HG03095 (cell line): ENCODE data around the gene NLRC5.
"Not testable (repeated sequence)": the region's sequence is repeated elsewhere in the genome, so short reads cannot be mapped to it uniquely, and the experiment has no call there.

Experiments used
- ATAC-seq: cut with Tn5 transposase; IDR thresholded peaks from one replicate; pipeline ENCODE4 v1.9.1; 2021; ENCODE audit warnings: moderate library complexity; ENCODE audit not compliant: unreplicated experiment

The NLRC5 gene

DNA sequence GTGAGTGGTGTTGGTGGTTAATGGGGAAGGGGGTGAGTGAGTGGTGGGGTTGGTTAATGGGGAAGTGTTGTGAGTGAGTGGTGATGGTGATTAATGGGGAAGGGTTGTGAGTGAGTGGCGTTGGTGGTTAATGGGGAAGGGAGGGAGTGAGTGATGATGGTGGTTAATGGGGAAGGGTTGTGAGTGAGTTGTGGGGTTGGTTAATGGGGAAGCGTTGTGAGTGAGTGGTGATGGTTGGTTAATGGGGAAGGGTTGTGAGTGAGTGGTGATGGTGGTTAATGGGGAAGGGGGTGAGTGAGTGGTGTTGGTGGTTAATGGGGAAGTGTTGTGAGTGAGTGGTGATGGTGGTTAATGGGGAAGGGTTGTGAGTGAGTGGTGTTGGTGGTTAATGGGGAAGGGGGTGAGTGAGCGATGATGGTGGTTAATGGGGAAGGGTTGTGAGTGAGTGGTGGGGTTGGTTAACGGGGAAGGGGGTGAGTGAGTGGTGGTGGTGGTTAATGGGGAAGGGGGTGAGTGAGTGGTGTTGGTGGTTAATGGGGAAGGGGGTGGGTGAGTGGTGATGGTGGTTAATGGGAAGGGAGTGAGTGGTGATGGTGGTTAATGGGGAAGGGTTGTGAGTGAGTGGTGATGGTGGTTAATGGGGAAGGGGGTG lies 81.8 kb downstream of the NLRC5 start:
- not testable (repeated sequence) for ATAC-seq

DNA sequence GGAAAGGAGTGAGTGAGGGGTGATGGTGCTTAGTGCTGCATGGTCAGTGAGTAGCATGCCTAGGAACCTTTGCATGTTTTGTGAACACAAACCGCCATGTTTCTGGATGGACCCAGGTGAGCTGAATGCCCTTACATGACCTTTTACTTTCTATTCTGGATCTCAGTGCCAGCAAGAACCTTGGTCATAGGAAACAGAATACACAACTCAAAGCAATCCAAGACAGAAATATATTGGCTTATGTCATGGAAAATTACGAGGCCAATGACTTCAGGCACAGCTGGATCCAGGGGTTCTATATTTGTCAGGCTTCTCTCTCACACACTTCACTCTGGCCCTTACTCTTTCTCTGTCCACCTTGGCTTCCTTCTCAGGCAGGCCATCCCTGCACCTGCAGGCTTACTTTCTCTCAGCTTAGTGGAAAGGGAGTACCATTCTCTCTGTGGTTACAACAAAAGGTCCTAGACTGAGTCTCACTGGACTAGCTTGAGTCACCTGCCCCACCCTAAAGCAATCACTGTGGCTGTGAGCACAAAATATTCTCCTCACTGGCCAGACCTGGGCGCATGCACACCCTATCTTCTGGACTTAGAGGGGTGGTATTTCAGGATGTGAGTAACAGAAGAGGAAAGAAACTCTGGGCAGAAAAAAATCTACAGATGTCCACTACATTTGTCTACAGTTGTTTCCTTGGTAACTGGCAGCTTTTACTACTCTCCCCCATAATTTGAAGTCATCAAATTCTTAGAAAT lies 82.7 kb downstream of the NLRC5 start:
- no peak for ATAC-seq

DNA sequence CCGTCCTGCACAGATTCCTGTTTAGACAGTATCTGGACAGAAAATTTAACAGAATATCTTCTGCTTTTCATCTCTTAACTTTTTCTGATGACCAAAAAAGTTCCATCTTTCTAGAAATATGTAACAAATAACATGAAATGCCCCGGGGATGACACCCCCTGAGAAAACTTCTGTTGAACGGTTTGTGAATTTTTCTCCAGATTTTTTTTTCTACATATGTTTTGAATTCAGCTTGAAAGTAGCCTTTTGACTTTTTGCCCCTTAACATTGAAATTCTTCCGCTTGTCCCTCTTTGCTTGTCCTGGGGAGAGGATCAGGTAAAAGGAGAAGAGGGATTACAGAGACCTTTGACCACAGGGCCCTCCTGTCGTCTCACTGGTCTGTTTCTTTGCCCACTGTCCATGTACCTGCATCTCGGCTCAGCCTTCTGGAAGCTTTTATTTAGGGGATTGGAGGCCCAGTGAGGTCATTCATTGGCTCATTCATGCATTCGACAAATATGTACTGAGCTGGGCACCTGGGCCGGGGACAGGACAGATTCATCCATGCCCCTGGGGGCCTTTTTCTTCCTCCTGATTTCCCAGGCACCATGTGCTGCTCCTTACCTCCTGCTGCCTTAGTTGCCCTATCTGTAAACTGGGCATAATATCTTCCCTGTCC lies 83.4 kb downstream of the NLRC5 start:
- ATAC-seq = no peak

DNA sequence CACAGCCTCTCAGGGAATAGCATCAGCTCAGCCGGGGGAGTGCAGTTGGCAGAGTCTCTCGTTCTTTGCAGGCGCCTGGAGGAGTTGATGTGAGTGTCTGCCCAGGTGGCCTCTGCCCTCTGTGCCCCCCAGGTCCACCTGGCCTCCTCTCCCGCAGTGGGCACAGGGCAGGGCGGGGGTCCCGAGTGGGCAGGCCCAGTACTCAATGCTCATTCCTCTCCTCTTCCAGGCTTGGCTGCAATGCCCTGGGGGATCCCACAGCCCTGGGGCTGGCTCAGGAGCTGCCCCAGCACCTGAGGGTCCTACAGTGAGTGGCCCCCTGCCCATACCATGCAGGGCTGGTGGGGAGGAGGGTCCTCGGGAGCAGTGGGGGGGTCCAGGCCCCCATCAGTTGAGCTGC lies 88.4 kb downstream of the NLRC5 start:
- ATAC-seq = no peak

DNA sequence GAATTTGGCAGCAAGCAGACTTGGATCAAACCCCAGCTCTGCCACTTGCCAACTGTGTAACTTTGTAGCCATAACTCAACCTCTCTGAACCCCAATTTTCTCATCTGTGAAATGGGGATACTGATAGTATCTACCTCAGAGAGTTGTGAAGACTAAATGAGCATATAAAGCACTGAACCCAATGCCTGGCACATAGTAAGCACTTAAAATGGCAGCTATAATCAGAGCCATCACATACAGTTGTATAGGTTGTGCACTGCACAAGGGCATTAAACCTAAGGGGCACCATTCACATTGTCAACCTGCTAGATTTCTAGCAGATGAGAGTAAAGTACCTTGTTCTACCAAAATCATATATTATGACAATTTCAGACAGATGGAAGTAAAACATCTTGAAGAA lies 92.4 kb downstream of the NLRC5 start:
- ATAC-seq = no peak

DNA sequence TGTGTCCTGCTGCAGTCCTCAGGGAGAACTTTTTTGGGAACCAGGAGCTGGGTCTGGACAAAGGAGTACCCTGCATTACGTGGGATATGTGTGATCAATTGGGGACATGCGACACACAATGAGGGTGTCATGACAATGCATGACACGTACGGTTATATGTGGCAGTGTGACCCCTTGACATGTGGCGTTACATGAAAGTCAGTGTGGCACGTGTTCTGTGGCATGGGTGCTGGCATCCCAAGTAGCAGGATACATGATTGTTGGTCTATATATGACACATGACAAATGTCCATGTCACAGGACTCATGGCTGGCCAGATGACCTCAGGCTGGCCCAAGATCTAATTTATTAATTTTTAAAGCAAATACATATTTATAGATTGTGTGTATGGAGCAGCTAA lies 93.3 kb downstream of the NLRC5 start:
- ATAC-seq = no peak

DNA sequence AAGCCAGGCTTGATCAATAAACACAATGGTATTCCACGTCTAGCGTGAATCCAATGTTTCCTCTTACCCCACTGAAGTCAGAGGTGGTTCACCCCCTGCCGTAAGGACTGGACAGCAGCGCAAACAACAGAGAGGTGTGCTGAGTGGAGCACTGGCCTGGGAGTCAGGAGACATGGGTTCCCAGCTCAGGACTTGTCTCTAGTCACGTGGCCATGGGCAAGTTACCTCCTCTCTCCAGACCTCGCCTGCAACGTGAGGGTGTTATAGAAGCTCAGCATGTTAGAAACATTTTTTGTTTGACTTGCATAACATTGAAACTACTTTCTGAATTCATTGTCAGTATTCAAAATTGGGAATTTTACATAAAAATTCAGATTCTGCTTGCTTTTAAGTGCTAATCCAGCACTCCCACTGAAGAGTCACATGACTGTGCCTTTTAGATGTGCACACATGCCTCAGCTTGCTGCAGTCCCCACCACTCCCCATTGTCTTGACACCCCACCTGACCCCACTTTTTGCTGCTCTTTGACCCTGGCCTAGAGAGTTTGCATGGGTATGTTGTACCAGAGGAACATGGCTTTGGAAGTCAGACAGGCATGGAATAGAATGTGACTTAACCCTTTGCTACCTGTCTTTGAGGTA lies 94.2 kb downstream of the NLRC5 start:
- ATAC-seq = no peak

DNA sequence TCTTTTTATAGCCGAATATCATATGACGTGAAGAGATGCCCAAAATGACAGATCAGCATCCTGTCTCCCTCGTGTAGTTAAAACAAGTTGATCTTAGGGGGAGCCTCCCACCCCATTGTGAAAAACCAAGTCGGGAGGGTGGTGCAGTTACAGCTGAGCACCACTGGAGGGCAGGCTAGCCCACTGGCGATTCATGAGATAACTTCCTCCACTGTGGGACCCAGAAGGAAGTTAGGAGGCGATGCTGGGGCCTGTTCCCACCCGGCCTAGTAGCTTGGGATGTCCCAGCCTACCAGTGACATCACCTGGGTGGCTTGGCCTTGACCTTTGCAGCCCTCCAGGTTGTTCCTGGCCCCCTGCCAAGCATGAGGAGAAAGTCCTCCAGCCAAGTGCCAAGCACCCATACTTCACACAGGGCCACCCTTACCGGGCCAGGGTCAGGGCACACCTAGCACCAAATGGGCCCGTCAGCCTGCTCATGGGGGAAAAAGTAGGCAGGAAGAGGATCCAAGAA lies 95.0 kb downstream of the NLRC5 start:
- no peak for ATAC-seq

DNA sequence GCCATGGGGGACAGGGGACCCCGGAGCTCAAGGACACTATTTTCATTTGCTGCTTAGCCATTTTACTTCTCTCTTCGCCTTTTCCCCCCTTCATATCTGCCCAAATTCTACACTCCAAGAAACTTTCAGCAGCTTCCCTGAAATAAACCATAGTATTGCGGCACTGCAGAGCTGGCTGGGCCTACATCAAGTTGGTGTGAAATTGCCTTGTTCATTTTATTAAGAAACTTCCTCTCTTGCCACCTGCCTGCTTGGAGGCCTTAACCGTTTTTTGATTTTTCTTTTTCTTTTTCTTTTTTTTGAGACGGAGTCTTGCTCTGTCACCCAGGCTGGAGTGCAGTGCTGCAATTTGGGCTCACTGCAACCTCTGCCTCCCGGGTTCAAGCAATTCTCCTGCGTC lies 95.6 kb downstream of the NLRC5 start:
- no peak for ATAC-seq

DNA sequence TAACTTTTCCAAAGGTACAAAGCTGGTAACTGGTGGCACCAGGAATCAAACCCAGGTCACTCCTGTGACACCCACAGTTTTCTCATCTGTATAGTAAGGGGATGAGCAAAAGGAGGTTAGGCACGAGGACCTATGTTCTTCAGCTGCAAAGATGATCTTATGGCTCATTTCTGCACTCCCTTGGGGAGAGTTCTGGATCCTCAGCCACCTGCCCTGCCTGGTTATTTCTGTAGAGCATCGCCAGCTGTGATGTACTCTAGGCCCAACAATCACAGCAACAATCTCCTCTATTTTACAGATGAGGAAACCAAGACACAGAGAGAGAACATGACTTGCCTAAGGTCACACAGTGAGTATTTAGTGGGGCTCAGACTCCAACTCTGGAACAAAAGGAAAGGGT lies 97.6 kb downstream of the NLRC5 start:
- no peak for ATAC-seq

DNA sequence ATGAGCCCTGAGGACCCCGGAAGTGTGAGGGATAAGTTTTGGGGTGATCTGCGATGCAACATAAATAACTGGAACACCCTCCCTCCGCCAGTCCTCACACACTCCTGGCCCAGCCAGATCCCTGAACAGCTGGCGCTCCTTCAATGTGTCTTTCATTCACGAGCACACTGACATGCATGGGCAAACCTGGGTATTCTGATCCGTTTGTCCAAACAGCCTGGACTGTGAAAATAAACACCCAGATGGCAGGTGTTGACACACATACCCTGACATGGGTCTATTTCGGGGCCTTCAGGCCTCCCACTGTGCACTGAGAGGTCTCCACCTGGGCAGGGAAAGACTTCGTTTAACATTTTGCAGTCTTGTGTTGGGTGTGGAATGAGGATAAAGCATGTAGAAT lies 100.0 kb downstream of the NLRC5 start:
- no peak for ATAC-seq

DNA sequence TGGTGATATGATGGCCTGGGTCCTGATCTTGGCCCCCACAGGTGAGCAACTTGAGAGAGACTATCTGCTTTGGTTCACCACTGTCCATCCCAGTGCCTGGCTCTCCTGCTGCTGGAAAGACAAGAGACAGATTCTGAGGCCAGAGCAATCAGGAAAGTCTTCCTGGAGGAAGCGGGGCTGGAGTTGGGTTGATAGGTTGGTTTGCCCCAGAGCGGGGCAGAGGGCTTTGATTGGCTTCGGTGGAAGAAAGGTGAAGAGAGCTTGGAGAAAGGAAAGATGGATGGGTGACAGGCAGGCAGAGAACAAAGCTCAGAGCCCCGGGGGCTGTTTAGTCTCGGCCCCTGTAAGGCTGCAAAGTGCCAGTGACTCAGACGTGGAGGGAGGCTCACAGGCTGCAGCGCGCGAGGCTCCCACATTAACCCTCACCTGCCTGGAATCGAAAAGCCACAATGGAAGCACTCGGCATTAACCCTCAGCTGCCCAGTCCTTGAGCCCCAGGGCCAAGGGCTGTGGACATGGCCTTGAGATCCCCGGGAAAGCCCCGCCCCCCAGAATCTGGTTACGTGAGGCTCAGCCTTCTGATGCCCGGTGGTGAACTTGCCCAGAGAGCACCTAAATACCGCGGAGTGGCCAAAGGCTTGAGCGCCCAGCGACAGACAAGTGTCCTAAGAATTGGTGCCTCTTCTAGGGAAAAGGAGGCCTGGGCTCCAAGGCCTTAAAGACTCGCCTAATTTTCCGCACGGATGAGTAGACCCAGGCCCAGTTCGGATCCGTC lies 102.0 kb downstream of the NLRC5 start:
- no peak for ATAC-seq

DNA sequence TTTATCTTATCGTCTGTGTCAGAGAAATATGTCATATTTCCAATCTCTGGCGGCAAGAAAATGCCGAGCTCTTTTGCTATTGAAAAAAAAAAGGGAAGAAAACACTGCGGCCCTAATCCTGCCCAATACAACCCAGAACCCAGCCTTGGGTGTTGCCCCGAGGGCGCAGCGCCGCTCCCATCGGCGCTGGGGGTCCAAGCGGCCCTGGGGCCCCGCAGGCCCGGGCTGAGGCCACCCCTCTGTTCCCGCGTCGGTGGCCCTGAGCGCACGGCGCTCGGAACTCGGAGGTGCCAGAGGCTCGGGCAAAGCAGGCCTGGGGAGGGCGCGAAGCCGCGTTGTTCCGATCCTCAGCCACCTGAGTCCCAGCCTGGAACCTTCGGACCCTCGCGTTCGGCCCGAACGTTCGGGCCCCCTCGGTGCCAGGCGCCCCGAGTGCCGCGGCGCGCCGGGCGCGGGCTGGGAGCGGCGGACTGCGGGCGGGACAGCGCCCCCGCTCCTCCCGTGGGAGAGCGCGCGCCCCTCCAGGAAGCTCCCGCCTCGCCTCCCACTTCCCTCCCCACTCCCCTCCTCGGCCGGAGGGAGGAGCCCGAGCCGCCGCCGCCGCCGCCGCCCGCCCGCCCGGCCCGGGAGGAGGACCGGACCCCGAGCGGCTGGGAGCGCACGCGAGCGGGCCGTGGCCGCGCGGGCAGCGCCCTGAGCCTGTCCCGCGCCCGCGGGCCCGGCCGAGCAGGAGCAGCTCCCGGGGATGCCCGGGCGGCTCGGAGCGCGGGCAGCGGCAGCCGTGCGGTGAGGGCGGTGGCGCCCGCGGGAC lies 102.8 kb downstream of the NLRC5 start, which contains the start of gene CPNE2:
Gene CPNE2 (plus strand): TSS at position 609 of the 811 bp plus-strand sequence. CDS start 18,160 bp downstream, outside the sequence.
- no peak for ATAC-seq

DNA sequence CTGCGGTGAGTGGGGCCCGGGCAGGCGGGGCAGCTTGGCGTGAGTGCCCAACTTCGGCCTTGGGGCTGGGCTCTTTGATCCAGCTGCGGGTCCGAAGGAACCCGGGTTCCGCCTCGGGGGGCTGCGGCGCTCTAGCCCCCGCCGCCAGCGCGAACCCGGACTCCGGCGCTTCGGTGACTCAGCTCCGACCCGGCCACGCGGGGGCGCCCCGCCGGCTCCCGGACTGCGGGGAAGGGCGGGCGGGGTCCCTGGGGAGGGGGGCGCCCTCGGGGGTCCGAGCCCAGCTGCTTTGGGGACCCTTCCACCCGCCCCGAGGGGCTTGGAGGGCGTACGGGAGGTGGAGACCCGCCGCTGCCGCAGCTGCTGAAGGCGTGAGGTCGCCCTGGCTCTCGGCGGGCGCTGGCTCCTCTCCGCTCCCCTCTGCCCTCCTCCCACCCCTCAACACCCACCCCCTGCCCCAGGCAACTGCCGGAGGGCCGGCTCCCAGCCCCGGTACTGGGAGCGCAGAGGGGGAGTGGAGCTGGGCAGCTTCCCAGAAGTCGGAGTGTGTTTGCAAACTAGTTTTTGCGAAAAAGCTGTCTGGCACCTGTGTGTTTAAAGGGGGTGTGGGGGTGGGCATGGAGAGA lies 103.5 kb downstream of the NLRC5 start:
- no peak for ATAC-seq

DNA sequence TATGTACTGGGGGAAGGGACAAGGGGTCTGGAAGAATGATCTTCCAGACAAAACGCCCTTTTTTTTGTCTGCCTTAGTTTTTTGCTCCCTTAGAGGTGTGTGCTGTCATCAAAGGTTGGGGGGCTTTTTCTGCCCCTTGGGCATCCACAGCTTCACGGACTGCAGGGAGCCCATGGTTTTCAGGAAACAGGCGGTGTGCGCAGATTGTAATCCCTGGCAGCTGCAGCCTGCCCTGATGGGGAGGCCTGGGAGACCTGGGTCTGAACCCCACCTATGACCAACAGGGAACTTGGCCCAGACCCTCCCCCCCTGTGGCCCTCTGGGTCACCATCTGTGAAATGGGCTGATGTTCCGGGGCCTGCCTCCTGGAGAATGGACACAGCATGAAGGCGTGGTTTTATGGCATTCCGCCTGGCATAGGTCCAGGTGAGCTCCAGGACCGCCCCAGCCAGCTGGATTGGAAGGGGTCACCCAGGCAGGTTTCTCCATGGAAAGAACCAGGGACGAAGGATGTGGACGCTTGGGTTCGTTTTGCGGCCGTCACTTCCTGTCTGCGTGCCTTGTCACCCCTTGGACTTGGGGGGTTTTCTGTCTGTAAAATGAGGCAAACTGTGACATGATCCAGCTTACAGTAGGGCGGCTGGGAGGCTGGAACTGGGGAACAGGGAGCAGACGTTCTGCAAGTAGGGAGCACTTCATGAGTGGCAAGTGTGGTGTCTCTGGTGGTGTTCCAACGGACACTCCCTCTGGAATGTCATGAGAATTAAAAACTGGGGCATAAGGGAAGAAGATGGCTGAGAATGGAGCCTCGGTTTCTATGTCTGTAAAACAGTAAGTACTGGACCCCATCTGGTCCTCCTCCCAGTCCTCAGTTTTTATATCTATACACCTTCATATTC lies 104.6 kb downstream of the NLRC5 start:
- no peak for ATAC-seq

DNA sequence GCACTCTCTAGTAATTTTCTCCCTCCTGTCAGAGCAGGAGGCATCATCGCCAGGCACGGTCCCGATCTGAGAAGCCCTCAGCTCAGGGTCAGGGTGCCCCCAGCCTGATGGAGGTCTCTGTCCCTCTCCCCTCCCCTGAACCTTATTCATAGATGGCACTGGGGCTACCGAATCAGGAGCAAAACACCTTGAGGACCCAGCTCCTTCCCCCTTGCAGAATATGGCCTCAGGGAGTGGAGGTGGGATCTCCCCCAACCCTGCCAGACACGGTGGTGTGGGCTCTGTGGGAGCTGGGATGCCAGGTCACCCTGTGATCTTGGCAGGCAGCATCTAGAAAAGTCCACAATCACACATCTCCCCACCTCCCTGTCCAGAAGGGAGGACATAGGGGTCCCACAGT lies 105.6 kb downstream of the NLRC5 start:
- ATAC-seq = no peak

DNA sequence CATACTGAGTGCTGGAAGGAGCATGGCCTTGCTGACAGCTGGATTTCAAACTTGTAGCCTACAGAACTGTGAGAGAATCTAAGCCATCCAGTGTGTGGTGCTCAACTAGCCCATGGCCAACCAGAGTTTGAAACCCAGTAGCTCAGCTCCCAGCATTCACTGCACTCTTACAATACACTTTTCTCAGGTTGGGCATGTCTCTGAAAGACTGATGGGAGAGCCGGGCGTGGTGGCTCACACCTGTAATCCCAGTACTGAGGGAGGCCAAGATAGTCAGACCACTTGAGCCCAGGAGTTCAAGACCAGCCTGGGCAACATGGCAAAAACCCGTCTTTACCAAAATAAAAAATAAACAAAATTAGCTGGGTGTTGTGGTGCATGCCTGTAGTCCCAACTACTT lies 106.8 kb downstream of the NLRC5 start:
- ATAC-seq = no peak

DNA sequence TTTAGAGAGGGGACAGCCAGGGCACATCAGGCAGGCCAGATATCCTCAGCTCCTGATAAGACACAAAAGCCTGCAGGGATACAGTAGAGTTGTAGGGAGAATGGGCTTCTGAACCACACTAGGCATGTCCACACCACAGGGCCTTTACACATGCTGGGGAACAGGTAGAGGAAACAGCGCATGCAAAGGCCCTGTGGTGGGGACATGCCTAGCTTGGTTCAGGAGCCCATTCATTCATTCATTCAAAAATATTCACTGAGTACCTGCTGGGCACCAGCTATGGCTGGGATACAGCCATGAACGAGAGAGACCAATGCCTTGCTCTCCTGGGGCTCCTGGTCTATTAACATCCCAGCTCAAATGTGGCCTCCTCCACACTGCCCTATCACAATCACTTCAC lies 107.4 kb downstream of the NLRC5 start:
- no peak for ATAC-seq
